Breast epithelium (tissue), 3 donors: ENCODE measurements around the gene NEGR1.

Source experiments
- CTCF ChIP-seq, 3 donors: fragments of 450-650 bp; IDR thresholded peaks; one replicate each; pipeline ENCODE4 v1.5.1; 2016 to 2017; ENCODE audit warnings: antibody characterized with exemption in 3 of 3, mild to moderate bottlenecking in 3 of 3, moderate library complexity in 3 of 3
- POLR2A ChIP-seq: fragments of 450-650 bp; IDR thresholded peaks from one replicate; pipeline ENCODE4 v1.6.1; 2016; ENCODE audit warnings: antibody characterized with exemption, mild to moderate bottlenecking, moderate library complexity
- POLR2AphosphoS5 ChIP-seq, 3 donors: sonication (generic); formaldehyde crosslinking; IDR thresholded peaks; one replicate each; pipeline ENCODE4 v1.6.1; 2017; ENCODE audit warnings: antibody characterized with exemption in 3 of 3

GRCh38 chr1:72281637-72282270, 585 bp downstream of the NEGR1 start:
- TF ChIP-seq POLR2A (no peak), CTCF (IDR thresholded peaks at IDR 0.05) (no peak), POLR2AphosphoS5 (IDR thresholded peaks at IDR 0.05) (no peak)
